Activated CD4-positive, CD25-positive, alpha-beta regulatory T cell (primary cell): ENCODE results near the gene P3H4.
"Not testable (repeated sequence)": the region's sequence is repeated elsewhere in the genome, so short reads cannot be mapped to it uniquely, and the experiment has no call there.

Source experiments
- DNase-seq, 4 experiments: peaks; one replicate each; lab custom pipeline; 2025; lab: John Stamatoyannopoulos, UW

P3H4 gene

GRCh38 chr17:41811549-41812380, at the start of gene P3H4:
TSS of gene P3H4 (minus strand) at chr17:41811949. CDS start at chr17:41811915, 34 bp downstream.
- peak; percentile 29 to 59 (median 50) for DNase-seq

- no peak for DNase-seq
These were observed 48.6 kb upstream of the P3H4 start for GRCh38 chr17:41860254-41860931.

GRCh38 chr17:41851382-41851781, 39.6 kb upstream of the P3H4 start:
- not testable (repeated sequence) for DNase-seq

- DNase-seq: no peak
These were observed 37.7 kb upstream of the P3H4 start for GRCh38 chr17:41849251-41849990.

- DNase-seq: no peak
These were observed 37.0 kb upstream of the P3H4 start for GRCh38 chr17:41848788-41849187.

GRCh38 chr17:41844971-41845370, 33.2 kb upstream of the P3H4 start:
- no peak for DNase-seq

- DNase-seq: not testable (repeated sequence)
These were observed 29.0 kb upstream of the P3H4 start for GRCh38 chr17:41840781-41841180.

- not testable (repeated sequence) for DNase-seq
These were observed 27.7 kb upstream of the P3H4 start for GRCh38 chr17:41839448-41839847.

GRCh38 chr17:41837761-41838538, 26.2 kb upstream of the P3H4 start, which contains the start of gene KLHL10:
TSS of gene KLHL10 (plus strand) at chr17:41837825. CDS start at chr17:41837933, 108 bp downstream.
- no peak for DNase-seq

- no peak for DNase-seq
These were observed 24.9 kb upstream of the P3H4 start for GRCh38 chr17:41836550-41837196.

- DNase-seq: peak; percentile 13 to 31 (median 18)
These were observed 24.2 kb upstream of the P3H4 start, which contains the start of gene NT5C3B for GRCh38 chr17:41835800-41836549. TSS of gene NT5C3B (minus strand) at chr17:41836232. CDS start at chr17:41836193, 39 bp downstream.

- DNase-seq: no peak
These were observed 23.6 kb upstream of the P3H4 start for GRCh38 chr17:41835214-41835799.

- DNase-seq: not testable (repeated sequence)
These were observed 18.2 kb upstream of the P3H4 start for GRCh38 chr17:41829961-41830360.

GRCh38 chr17:41825175-41825845, 13.6 kb upstream of the P3H4 start:
- DNase-seq: no peak

- DNase-seq: no peak
These were observed 12.3 kb upstream of the P3H4 start for GRCh38 chr17:41824086-41824485.

GRCh38 chr17:41823580-41823979, 11.8 kb upstream of the P3H4 start:
- no peak for DNase-seq

GRCh38 chr17:41823141-41823524, 11.4 kb upstream of the P3H4 start:
- no peak for DNase-seq

- DNase-seq: no peak
These were observed 10.7 kb upstream of the P3H4 start for GRCh38 chr17:41822216-41823140.
